ENCODE data around the gene NXPE4. TPM values are rescaled to one million over a fixed set of nuclear protein-coding genes. Genes with fewer than 3 reads are reported as not detected.

NXPE4 gene
- total and polyA plus RNA-seq, 10 donors = 0.07 to 0.28 (median 0.25) TPM; not detected in 7

DNA sequence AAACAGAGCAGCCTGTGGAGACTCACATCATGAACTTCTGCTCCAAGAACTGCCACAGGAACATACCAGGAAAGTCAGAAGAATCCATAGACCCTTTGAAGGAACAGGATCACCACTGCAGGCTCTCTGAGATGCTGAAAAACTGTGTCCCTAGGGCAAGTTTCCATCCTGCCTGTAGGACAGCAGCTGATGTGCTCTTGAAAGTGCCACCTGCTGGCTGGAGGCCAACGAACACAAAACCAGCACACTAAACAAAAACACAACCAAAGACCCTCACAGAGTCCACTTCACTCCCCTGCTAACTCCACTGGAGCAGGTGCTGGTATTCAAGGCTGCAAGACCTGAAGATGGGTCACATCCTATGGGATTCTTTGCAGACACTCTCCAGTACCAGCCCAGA, 23.9 kb downstream of the NXPE4 start:
- no peak for DNase-seq
- intact Hi-C loops (cut with DNase I; ENCODE audit: low total_unique reads) = no loop called here
- peaks cover 0 to 15% (median 4%) of the 10 kb centered on the region in 8 donors for H3K9me3 ChIP-seq
- no peaks in the 10 kb centered on the region for H3K27me3 ChIP-seq (replicated peaks in 1 of 7)
- no peaks in the 10 kb centered on the region for H3K4me1 ChIP-seq
- TF ChIP-seq, protein P1, sequence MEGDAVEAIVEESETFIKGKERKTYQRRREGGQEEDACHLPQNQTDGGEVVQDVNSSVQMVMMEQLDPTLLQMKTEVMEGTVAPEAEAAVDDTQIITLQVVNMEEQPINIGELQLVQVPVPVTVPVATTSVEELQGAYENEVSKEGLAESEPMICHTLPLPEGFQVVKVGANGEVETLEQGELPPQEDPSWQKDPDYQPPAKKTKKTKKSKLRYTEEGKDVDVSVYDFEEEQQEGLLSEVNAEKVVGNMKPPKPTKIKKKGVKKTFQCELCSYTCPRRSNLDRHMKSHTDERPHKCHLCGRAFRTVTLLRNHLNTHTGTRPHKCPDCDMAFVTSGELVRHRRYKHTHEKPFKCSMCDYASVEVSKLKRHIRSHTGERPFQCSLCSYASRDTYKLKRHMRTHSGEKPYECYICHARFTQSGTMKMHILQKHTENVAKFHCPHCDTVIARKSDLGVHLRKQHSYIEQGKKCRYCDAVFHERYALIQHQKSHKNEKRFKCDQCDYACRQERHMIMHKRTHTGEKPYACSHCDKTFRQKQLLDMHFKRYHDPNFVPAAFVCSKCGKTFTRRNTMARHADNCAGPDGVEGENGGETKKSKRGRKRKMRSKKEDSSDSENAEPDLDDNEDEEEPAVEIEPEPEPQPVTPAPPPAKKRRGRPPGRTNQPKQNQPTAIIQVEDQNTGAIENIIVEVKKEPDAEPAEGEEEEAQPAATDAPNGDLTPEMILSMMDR (IDR thresholded peaks at IDR 0.05 in 8 of 11, conservative IDR thresholded peaks at IDR 0.05 in 3 of 11) = no peak
- TF ChIP-seq POLR2A (IDR thresholded peaks at IDR 0.05) = no peak
- no peak for TF ChIP-seq POLR2AphosphoS5 (IDR thresholded peaks at IDR 0.05)
- WGBS, 5 donors = 38 to 69% (median 57%) methylated on average over 1 of the region's 1 CpG
- H3K4me3 ChIP-seq = no peak overlapping the region
- H3K36me3 ChIP-seq = no peaks in the 10 kb centered on the region
- H3K27ac ChIP-seq = no peak overlapping the region

DNA sequence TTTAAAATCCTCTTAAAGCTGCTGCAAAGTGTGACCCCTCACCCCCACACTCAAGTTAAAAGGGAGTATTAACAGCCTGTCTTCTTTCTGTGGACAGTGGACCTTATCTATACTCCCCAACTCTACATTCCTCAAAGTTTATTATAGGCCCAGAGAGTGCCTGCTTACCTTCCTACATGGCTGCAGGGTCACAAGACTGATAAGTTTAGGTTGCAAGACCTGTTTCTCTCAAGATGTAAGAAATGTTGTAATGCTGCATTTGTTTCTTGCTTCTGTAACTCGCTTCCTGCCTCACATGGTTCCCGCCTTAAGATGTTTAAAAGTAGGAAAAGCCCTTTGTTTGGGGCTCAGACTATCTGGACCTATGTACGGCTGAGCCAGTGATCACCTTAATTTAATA, 25.8 kb downstream of the NXPE4 start:
- H3K36me3 ChIP-seq = no peaks in the 10 kb centered on the region
- no peak overlapping the region for H3K4me3 ChIP-seq
- H3K27ac ChIP-seq = no peak overlapping the region
- WGBS, 5 donors = 53 to 88% (median 69%) methylated on average over 3 of the region's 3 CpGs
- no peaks in the 10 kb centered on the region for H3K27me3 ChIP-seq (replicated peaks in 1 of 7)
- intact Hi-C loops (cut with DNase I; ENCODE audit: low total_unique reads) = no loop called here
- TF ChIP-seq POLR2AphosphoS5 (IDR thresholded peaks at IDR 0.05) = no peak
- TF ChIP-seq POLR2A (IDR thresholded peaks at IDR 0.05) = no peak
- TF ChIP-seq, protein P1 (IDR thresholded peaks at IDR 0.05 in 8 of 11, conservative IDR thresholded peaks at IDR 0.05 in 3 of 11) = no peak
- H3K4me1 ChIP-seq = no peaks in the 10 kb centered on the region
- no peak for DNase-seq
- H3K9me3 ChIP-seq = peaks cover 0 to 2% (median 0%) of the 10 kb centered on the region in 8 donors

DNA sequence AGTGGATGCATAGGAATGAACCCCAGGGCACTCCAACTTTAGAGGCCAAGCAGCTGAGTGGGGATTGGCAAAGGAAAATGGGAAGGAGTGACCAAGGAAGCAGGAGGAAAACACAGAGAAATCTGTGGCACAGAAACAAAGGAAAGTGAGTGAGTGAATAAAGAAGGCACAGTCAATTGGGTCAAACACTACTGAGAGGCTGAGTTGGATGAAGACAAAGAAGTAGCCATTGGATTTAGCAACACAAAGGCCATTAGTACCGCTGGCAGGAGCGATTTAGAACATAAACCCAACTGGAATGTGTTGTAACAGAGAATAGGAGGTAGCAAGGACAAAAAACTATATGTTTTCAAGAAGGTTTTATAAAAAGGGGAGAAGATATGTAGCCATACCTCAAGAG, 29.3 kb downstream of the NXPE4 start:
- no peak overlapping the region for H3K27ac ChIP-seq
- TF ChIP-seq POLR2A (IDR thresholded peaks at IDR 0.05) = no peak
- H3K4me3 ChIP-seq = no peak overlapping the region
- 35 to 72% (median 62%) methylated on average over 2 of the region's 2 CpGs for WGBS, 5 donors
- DNase-seq = no peak
- no peaks in the 10 kb centered on the region for H3K9me3 ChIP-seq
- H3K27me3 ChIP-seq (replicated peaks in 1 of 7) = no peaks in the 10 kb centered on the region
- intact Hi-C loops (cut with DNase I; ENCODE audit: low total_unique reads) = no loop called here
- no peaks in the 10 kb centered on the region for H3K4me1 ChIP-seq
- H3K36me3 ChIP-seq = no peaks in the 10 kb centered on the region

DNA sequence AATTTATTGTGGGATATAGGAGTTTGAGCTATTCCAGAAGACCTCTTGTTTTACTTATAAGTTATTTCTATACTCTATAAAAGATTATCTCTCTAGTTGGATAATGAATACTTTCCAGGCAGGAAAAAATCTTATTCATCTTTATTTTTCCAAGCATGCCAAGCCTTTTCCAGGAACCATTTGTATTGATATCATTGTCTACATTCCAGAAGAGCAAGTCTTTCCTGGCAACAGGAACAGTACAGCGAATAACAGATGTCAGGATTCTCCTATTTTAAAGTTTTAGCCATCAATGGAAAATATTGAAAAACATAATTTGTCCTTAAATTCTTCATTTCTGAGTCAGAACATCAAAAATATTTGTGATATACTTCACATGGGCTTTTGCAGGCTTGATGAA, 30.8 kb downstream of the NXPE4 start:
- H3K4me1 ChIP-seq = no peaks in the 10 kb centered on the region
- no peak for DNase-seq
- no peak for TF ChIP-seq POLR2A (IDR thresholded peaks at IDR 0.05)
- TF ChIP-seq, protein P1 (IDR thresholded peaks at IDR 0.05 in 8 of 11, conservative IDR thresholded peaks at IDR 0.05 in 3 of 11) = no peak
- no peak for TF ChIP-seq POLR2AphosphoS5 (IDR thresholded peaks at IDR 0.05)
- H3K9me3 ChIP-seq = no peaks in the 10 kb centered on the region
- intact Hi-C loops (cut with DNase I; ENCODE audit: low total_unique reads) = no loop called here
- no peak overlapping the region for H3K27ac ChIP-seq
- H3K4me3 ChIP-seq = no peak overlapping the region
- H3K36me3 ChIP-seq = no peaks in the 10 kb centered on the region
- 57 to 84% (median 79%) methylated on average over 1 of the region's 1 CpG for WGBS, 5 donors
- no peaks in the 10 kb centered on the region for H3K27me3 ChIP-seq (replicated peaks in 1 of 7)

DNA sequence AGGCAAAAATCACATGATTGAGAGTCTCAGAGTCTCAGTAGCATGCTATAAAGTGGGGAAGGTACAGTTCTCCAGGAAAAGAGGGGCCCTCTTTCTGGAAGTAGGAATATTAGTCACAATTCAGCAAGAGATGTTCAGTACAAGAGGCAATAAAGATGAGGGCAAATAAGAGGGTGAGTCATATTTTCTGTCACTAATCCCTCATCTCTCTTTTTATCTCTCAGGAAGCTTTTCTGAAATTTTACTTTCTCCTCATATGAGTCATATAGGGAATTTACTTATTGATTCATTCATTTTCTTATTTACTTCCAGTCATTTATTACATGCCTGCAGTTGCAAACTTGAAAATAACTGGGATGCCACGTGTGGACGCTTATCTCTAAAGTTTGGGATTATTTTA, 32.5 kb downstream of the NXPE4 start:
- Histone ChIP-seq H3K4me3 (no peak overlapping the region), H3K9me3 (no peaks in the 10 kb centered on the region), H3K27me3 (replicated peaks in 1 of 7) (no peaks in the 10 kb centered on the region), H3K36me3 (no peaks in the 10 kb centered on the region), H3K4me1 (no peaks in the 10 kb centered on the region), H3K27ac (no peak overlapping the region)
- no peak for DNase-seq
- WGBS, 5 donors = 76 to 90% (median 84%) methylated on average over 2 of the region's 2 CpGs
- intact Hi-C loops (cut with DNase I; ENCODE audit: low total_unique reads) = no loop called here
- TF ChIP-seq POLR2A (IDR thresholded peaks at IDR 0.05) (no peak), POLR2AphosphoS5 (IDR thresholded peaks at IDR 0.05) (no peak)
- TF ChIP-seq, protein P1 (IDR thresholded peaks at IDR 0.05 in 8 of 11, conservative IDR thresholded peaks at IDR 0.05 in 3 of 11) = no peak

Data from spleen (tissue), 11 donors.